Nephron (organoid): ENCODE results near the gene HSD17B8.

Source experiments
- H3K27ac Mint-ChIP-seq, 3 experiments: 2 replicates each; pipeline ENCODE4 v1.8.0; 2020; ENCODE audit warnings: mixed read lengths in 3 of 3, mild to moderate bottlenecking in 2 of 3, moderate library complexity in 1 of 3
- H3K27me3 Mint-ChIP-seq: 2 replicates; pipeline ENCODE4 v1.8.0; 2021; ENCODE audit warnings: low read depth, mild to moderate bottlenecking, moderate library complexity, mixed read lengths
- H3K36me3 Mint-ChIP-seq: 2 replicates; pipeline ENCODE4 v1.8.0; 2020; ENCODE audit warnings: low read depth, mixed read lengths
- H3K4me1 Mint-ChIP-seq: 2 replicates; pipeline ENCODE4 v1.8.0; 2020; ENCODE audit warnings: mixed read lengths
- H3K4me3 Mint-ChIP-seq, 3 experiments: 2 replicates each; pipeline ENCODE4 v1.8.0; 2020; ENCODE audit warnings: mild to moderate bottlenecking in 3 of 3, mixed read lengths in 3 of 3, moderate library complexity in 2 of 3
- H3K9me3 Mint-ChIP-seq: 2 replicates; pipeline ENCODE4 v1.8.0; 2020; ENCODE audit warnings: mixed read lengths
- CTCF ChIP-seq, 3 experiments: fragments of 200-600 bp; sonication (generic); IDR thresholded peaks; one replicate each; pipeline ENCODE4 v1.5.0; 2021; ENCODE audit warnings: antibody characterized with exemption in 3 of 3; ENCODE audit not compliant: unreplicated experiment in 3 of 3

Gene HSD17B8

GRCh38 chr6:33195304-33196165 is 8.9 kb upstream of the HSD17B8 start:
- Mint-ChIP-seq H3K27me3 (peaks cover 34% of the 10 kb centered on the region), H3K9me3 (no peaks in the 10 kb centered on the region), H3K36me3 (peaks cover 40% of the 10 kb centered on the region), H3K27ac (no peak overlapping the region), H3K4me3 (peak overlapping the region in 2 of 3 experiments; percentile 3 to 11), H3K4me1 (peaks cover 39% of the 10 kb centered on the region)
- TF ChIP-seq CTCF (IDR thresholded peaks at IDR 0.05; ENCODE audit: unreplicated experiment in 3 of 3), result no peak

- peak; percentile 47 to 69 (median 53) for TF ChIP-seq CTCF (IDR thresholded peaks at IDR 0.05; ENCODE audit: unreplicated experiment in 3 of 3)
- Mint-ChIP-seq H3K4me3 (peak overlapping the region; percentile 93 to 99 (median 95)), H3K27me3 (peaks cover 17% of the 10 kb centered on the region), H3K4me1 (peaks cover 46% of the 10 kb centered on the region), H3K9me3 (no peaks in the 10 kb centered on the region), H3K27ac (peak overlapping the region; percentile 37 to 88 (median 75)), H3K36me3 (peaks cover 57% of the 10 kb centered on the region)
Measured at GRCh38 chr6:33197431-33198048, 6.9 kb upstream of the HSD17B8 start.

GRCh38 chr6:33198159-33198852 is 6.1 kb upstream of the HSD17B8 start:
- peaks cover 12% of the 10 kb centered on the region for H3K27me3 Mint-ChIP-seq

GRCh38 chr6:33198853-33199436 is 5.5 kb upstream of the HSD17B8 start:
- peak overlapping the region; percentile 93 to 99 (median 95) for H3K4me3 Mint-ChIP-seq
- peaks cover 67% of the 10 kb centered on the region for H3K36me3 Mint-ChIP-seq
- H3K27ac Mint-ChIP-seq, result peak overlapping the region; percentile 79 to 92 (median 91)
- TF ChIP-seq CTCF (IDR thresholded peaks at IDR 0.05; ENCODE audit: unreplicated experiment in 3 of 3), result no peak
- H3K9me3 Mint-ChIP-seq, result no peaks in the 10 kb centered on the region
- peaks cover 5% of the 10 kb centered on the region for H3K27me3 Mint-ChIP-seq
- H3K4me1 Mint-ChIP-seq, result peaks cover 55% of the 10 kb centered on the region

More at GRCh38 chr6:33198159-33198852, 6.1 kb upstream of the HSD17B8 start:
- no peak for TF ChIP-seq CTCF (IDR thresholded peaks at IDR 0.05; ENCODE audit: unreplicated experiment in 3 of 3)
- no peaks in the 10 kb centered on the region for H3K9me3 Mint-ChIP-seq
- peak overlapping the region; percentile 75 to 91 (median 79) for H3K27ac Mint-ChIP-seq
- H3K36me3 Mint-ChIP-seq, result peaks cover 65% of the 10 kb centered on the region
- peaks cover 49% of the 10 kb centered on the region for H3K4me1 Mint-ChIP-seq
- peak overlapping the region; percentile 93 to 99 (median 95) for H3K4me3 Mint-ChIP-seq

- Mint-ChIP-seq H3K27ac (peak overlapping the region; percentile 85 to 97 (median 92)), H3K27me3 (peaks cover 4% of the 10 kb centered on the region), H3K9me3 (no peaks in the 10 kb centered on the region), H3K4me3 (peak overlapping the region; percentile 93 to 99 (median 95)), H3K36me3 (peaks cover 64% of the 10 kb centered on the region), H3K4me1 (peaks cover 60% of the 10 kb centered on the region)
- no peak for TF ChIP-seq CTCF (IDR thresholded peaks at IDR 0.05; ENCODE audit: unreplicated experiment in 3 of 3)
Measured at GRCh38 chr6:33199687-33200218, 4.7 kb upstream of the HSD17B8 start.
